H1 (cell line): ENCODE results near the gene ANKMY2. TPM values are rescaled to one million over a fixed set of nuclear protein-coding genes. Genes with fewer than 3 reads are reported as not detected.

Experiments
- CTCF ChIA-PET: fragments of 300-600 bp; sonication (Branson Sonifier 250); formaldehyde crosslinking; loops from one replicate; lab custom pipeline; 2021; ENCODE audit not compliant: partially characterized antibody; lab: Charles Lee
- POLR2A ChIA-PET: fragments of 300-600 bp; sonication (Branson Sonifier 250); formaldehyde crosslinking; loops from one replicate; lab custom pipeline; 2021; ENCODE audit warnings: inconsistent platforms; ENCODE audit not compliant: partially characterized antibody; lab: Charles Lee
- DNase-seq, 2 experiments: peaks; one replicate each; pipeline versions ENCODE4 v3.0.0 to v3.0.0-alpha.2; 2010 to 2022; ENCODE audit warnings: low spot score in 2 of 2, low read depth in 1 of 2, mixed read lengths in 1 of 2
- FAIRE-seq: peaks from 2 replicates; lab custom pipeline; 2011; peaks lifted over from hg19 to GRCh38; lab: Jason Lieb, UNC
- H2AFZ ChIP-seq: 2 replicates; pipeline ENCODE4 v1.8.1; 2012; ENCODE audit warnings: low read length, inconsistent platforms
- H2AK5ac ChIP-seq: 2 replicates; pipeline ENCODE4 v1.6.1; 2013; ENCODE audit warnings: low read depth, low read length
- H2BK120ac ChIP-seq: replicated peaks from 2 replicates; pipeline ENCODE3; 2013; ENCODE audit warnings: low read depth, low read length, inconsistent platforms
- H2BK12ac ChIP-seq: 2 replicates; pipeline ENCODE4 v1.6.1; 2013; ENCODE audit warnings: low read depth, low read length
- H2BK15ac ChIP-seq: 2 replicates; pipeline ENCODE4 v1.6.1; 2013; ENCODE audit warnings: low read length
- H2BK20ac ChIP-seq: 2 replicates; pipeline ENCODE4 v1.6.1; 2013; ENCODE audit warnings: low read length
- H2BK5ac ChIP-seq: 2 replicates; pipeline ENCODE4 v1.6.1; 2013; ENCODE audit warnings: low read depth, low read length
- H3K14ac ChIP-seq: 2 replicates; pipeline ENCODE4 v1.6.1; 2013; ENCODE audit warnings: inconsistent platforms; ENCODE audit not compliant: insufficient read length
- H3K18ac ChIP-seq: 2 replicates; pipeline ENCODE4 v1.6.1; 2013; ENCODE audit warnings: low read length; ENCODE audit errors: extremely low read depth
- H3K23ac ChIP-seq: 2 replicates; pipeline ENCODE4 v1.6.1; 2013; ENCODE audit warnings: inconsistent platforms; ENCODE audit not compliant: insufficient read length
- H3K23me2 ChIP-seq: 2 replicates; pipeline ENCODE4 v1.6.1; 2013; ENCODE audit warnings: low read depth, low read length
- H3K27ac ChIP-seq: 2 replicates; pipeline ENCODE4 v1.6.1; 2011; ENCODE audit warnings: low read depth, low read length, inconsistent platforms
- H3K27me3 ChIP-seq, 4 experiments: replicated peaks in 1 of 4; 1 replicate in 1 of 4; 2 replicates in 3 of 4; pipeline versions ENCODE4 v1.6.1 to v1.8.1; 2011 to 2013; ENCODE audit warnings: low read length in 3 of 4, mild to moderate bottlenecking in 3 of 4, inconsistent platforms in 2 of 4, mixed read lengths in 2 of 4, moderate library complexity in 1 of 4; ENCODE audit not compliant: control insufficient read depth in 3 of 4, insufficient read depth in 3 of 4; ENCODE audit errors: extremely low read depth in 1 of 4
- H3K36me3 ChIP-seq, 4 experiments: 2 replicates each; pipeline versions ENCODE4 v1.6.1 to v1.8.1; 2011 to 2013; ENCODE audit warnings: mild to moderate bottlenecking in 4 of 4, low read length in 3 of 4, moderate library complexity in 2 of 4, control low read depth in 1 of 4, inconsistent platforms in 1 of 4; ENCODE audit not compliant: insufficient read depth in 4 of 4, control insufficient read depth in 2 of 4
- H3K4ac ChIP-seq: replicated peaks from 2 replicates; pipeline ENCODE3; 2013; ENCODE audit warnings: low read length, low read depth, mixed read lengths, inconsistent platforms; ENCODE audit not compliant: insufficient read length
- H3K4me1 ChIP-seq, 4 experiments: replicated peaks in 1 of 4; 1 replicate in 1 of 4; 2 replicates in 3 of 4; pipeline versions ENCODE4 v1.6.1 to v1.8.1; 2011 to 2013; ENCODE audit warnings: low read length in 3 of 4, inconsistent platforms in 2 of 4, mixed read lengths in 1 of 4; ENCODE audit not compliant: insufficient read depth in 4 of 4, control insufficient read depth in 3 of 4
- H3K4me2 ChIP-seq, 2 experiments: 2 replicates each; pipeline versions ENCODE4 v1.6.1 to v1.8.1; 2011 to 2013; ENCODE audit warnings: low read depth in 2 of 2, low read length in 2 of 2, control low read depth in 1 of 2, inconsistent platforms in 1 of 2, mild to moderate bottlenecking in 1 of 2; ENCODE audit not compliant: insufficient read depth in 1 of 2
- H3K4me3 ChIP-seq, 4 experiments: fragments of 200-600, 300-600 bp in 1 of 4; sonication (generic), shearing (Covaris generic), sonication (Bioruptor Twin) in 1 of 4; 2 replicates each; pipeline versions ENCODE4 v1.5.1 to v1.8.1; 2011 to 2016; ENCODE audit warnings: low read length in 4 of 4, low read depth in 3 of 4, control low read depth in 2 of 4, inconsistent platforms in 2 of 4, mild to moderate bottlenecking in 2 of 4, mixed read lengths in 1 of 4, moderate library complexity in 1 of 4; ENCODE audit not compliant: insufficient read depth in 2 of 4; ENCODE audit errors: extremely low read depth in 1 of 4
- H3K56ac ChIP-seq: replicated peaks from 2 replicates; pipeline ENCODE3; 2013; ENCODE audit warnings: low read depth, mild to moderate bottlenecking, mixed read lengths, low read length, inconsistent platforms; ENCODE audit not compliant: insufficient read length
- H3K79me1 ChIP-seq: 2 replicates; pipeline ENCODE4 v1.6.1; 2013; ENCODE audit warnings: low read depth, low read length, control low read depth
- H3K79me2 ChIP-seq, 2 experiments: 2 replicates each; pipeline versions ENCODE4 v1.6.1 to v1.8.1; 2012 to 2013; ENCODE audit warnings: low read length in 2 of 2, mild to moderate bottlenecking in 2 of 2, inconsistent platforms in 1 of 2; ENCODE audit not compliant: insufficient read depth in 2 of 2, control insufficient read depth in 1 of 2
- H3K9ac ChIP-seq, 4 experiments: replicated peaks in 1 of 4; 1 replicate in 1 of 4; 2 replicates in 3 of 4; pipeline versions ENCODE4 v1.6.1 to v1.8.1; 2011 to 2013; ENCODE audit warnings: low read depth in 3 of 4, low read length in 3 of 4, control low read depth in 2 of 4, mild to moderate bottlenecking in 2 of 4, moderate library complexity in 2 of 4, inconsistent platforms in 1 of 4; ENCODE audit errors: extremely low read depth in 1 of 4
- H3K9me3 ChIP-seq, 2 experiments: 2 replicates each; pipeline versions ENCODE4 v1.6.1 to v1.8.1; 2012 to 2013; ENCODE audit warnings: mild to moderate bottlenecking in 2 of 2, moderate library complexity in 2 of 2, control low read depth in 1 of 2, inconsistent platforms in 1 of 2, low read depth in 1 of 2, low read length in 1 of 2, mixed read lengths in 1 of 2; ENCODE audit not compliant: insufficient read depth in 2 of 2
- H4K20me1 ChIP-seq, 2 experiments: replicated peaks in 1 of 2; 2 replicates each; pipeline versions ENCODE3 to v1.8.1; 2011 to 2013; ENCODE audit warnings: inconsistent platforms in 2 of 2, low read length in 2 of 2, mild to moderate bottlenecking in 1 of 2; ENCODE audit not compliant: insufficient read depth in 2 of 2, control insufficient read depth in 1 of 2
- H4K5ac ChIP-seq: 2 replicates; pipeline ENCODE4 v1.6.1; 2013; ENCODE audit warnings: low read length, low read depth, mixed read lengths, inconsistent platforms; ENCODE audit not compliant: insufficient read length
- H4K8ac ChIP-seq: 2 replicates; pipeline ENCODE4 v1.8.0; 2013; ENCODE audit warnings: mild to moderate bottlenecking, moderate library complexity, low read length, inconsistent platforms; ENCODE audit not compliant: insufficient read depth; ENCODE audit errors: extremely low read depth
- H4K91ac ChIP-seq: replicated peaks from 2 replicates; pipeline ENCODE3; 2013; ENCODE audit warnings: low read length, mixed read lengths, inconsistent platforms; ENCODE audit not compliant: insufficient read length
- EP300 ChIP-seq, 2 experiments: IDR thresholded peaks; 1 replicate in 1 of 2; 2 replicates in 1 of 2; pipeline ENCODE4 v1.6.1; 2011 to 2012; ENCODE audit warnings: low read depth in 2 of 2, low read length in 2 of 2, mild to moderate bottlenecking in 2 of 2, borderline replicate concordance in 1 of 2, inconsistent platforms in 1 of 2, moderate library complexity in 1 of 2
- NRF1 ChIP-seq: IDR thresholded peaks from 2 replicates; pipeline ENCODE4 v1.6.1; 2011; ENCODE audit warnings: mild to moderate bottlenecking, low read depth, low read length, improper control_type of control experiment
- WGBS, 2 experiments: shearing (Covaris generic) in 1 of 2; methylation state at CpG; one replicate each; pipeline versions ENCODE4 v1.1.6 to v1.1.7; 2013 to 2015; ENCODE audit warnings: low lambda C conversion rate in 2 of 2, mixed read lengths in 2 of 2, inconsistent platforms in 1 of 2, low coverage in 1 of 2, missing lambda C conversion rate in 1 of 2; ENCODE audit not compliant: insufficient replicate concordance in 2 of 2, insufficient coverage in 1 of 2, insufficient read length in 1 of 2; ENCODE audit errors: extremely low coverage in 1 of 2, missing lambda C conversion rate in 1 of 2; 5-methylcytosine and 5-hydroxymethylcytosine counted together
- polyA plus RNA-seq, 7 experiments: library from polyadenylated mRNA; depleted of rRNA in 3 of 7; stranded (reverse) in 5 of 7; unstranded in 2 of 7; fragments of >200 nt in 5 of 7; fragments of 200-250 nt in 2 of 7; gene quantifications; 1 replicate in 5 of 7; 2 replicates in 1 of 7; 4 replicates in 1 of 7; pipeline versions ENCODE4 v1.2.1 to v1.2.3, GENCODE V29; 2011 to 2013; ENCODE audit warnings: missing spikeins in 2 of 7, mixed read lengths in 2 of 7
- total RNA-seq: library from RNA; stranded (reverse); fragmentation: NEBNext Ultra II Directional; extraction: Animal tissue kit (Norgen Biotek cat#: 25700); gene quantifications from 2 replicates; pipeline ENCODE4 v1.2.1, GENCODE V29; 2021

ANKMY2 gene
- total and polyA plus RNA-seq, 2 of the 8 experiments (the other 6 are each of a cell fraction or from before 2014, with no cell fraction given) = 5.2 to 9.3 TPM

DNA sequence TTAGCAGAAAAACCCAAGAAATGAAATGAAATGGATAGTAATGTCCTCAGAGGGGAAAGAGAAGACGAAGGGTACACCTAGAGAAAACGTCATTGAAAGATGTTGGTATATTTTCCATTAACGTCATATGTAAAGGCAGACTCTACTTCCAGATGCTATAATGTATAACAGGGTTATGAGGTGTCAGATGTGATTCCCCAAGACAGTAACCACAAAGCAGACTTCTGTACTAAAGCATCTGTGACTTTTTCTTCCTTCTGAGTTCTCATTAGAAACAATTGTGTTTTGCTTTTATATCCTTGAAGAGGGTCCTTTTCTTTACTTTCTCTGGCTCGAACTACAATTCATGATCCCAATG is 81.6 kb downstream of the ANKMY2 start:
- Histone ChIP-seq H3K79me1 (no peaks in the 10 kb centered on the region), H4K20me1 (no peaks in the 10 kb centered on the region), H2AK5ac (no peak overlapping the region), H2AFZ (no peak overlapping the region), H3K23ac (no peak overlapping the region), H4K91ac (no peak overlapping the region), H3K4me3 (no peak overlapping the region), H3K4me2 (no peak overlapping the region), H3K23me2 (no peaks in the 10 kb centered on the region), H3K27me3 (no peaks in the 10 kb centered on the region), H3K14ac (no peak overlapping the region), H2BK120ac (no peak overlapping the region), H3K56ac (no peak overlapping the region), H4K8ac (no peak overlapping the region), H3K9ac (no peak overlapping the region), H3K18ac (no peak overlapping the region), H3K36me3 (no peaks in the 10 kb centered on the region), H2BK20ac (no peak overlapping the region), H3K4ac (no peak overlapping the region), H2BK15ac (no peak overlapping the region), H3K79me2 (no peaks in the 10 kb centered on the region), H3K27ac (no peak overlapping the region), H3K4me1 (no peaks in the 10 kb centered on the region), H2BK5ac (no peak overlapping the region), H2BK12ac (no peak overlapping the region), H3K9me3 (no peaks in the 10 kb centered on the region), H4K5ac (no peak overlapping the region)
- no peak for FAIRE-seq
- WGBS, 2 experiments = 85% methylated on average over 4 of the region's 4 CpGs; no CpG with 5 or more reads in 1 of the 2 experiments
- ChIA-PET POLR2A (interaction anchor here (1.0 kb wide), 1 partner anchor 131 kb away, joined by 3 read pairs; no protein-coding TSS in a partner anchor), CTCF (interaction anchor here (0.6 to 3.3 kb wide), 35 partner anchors 9 to 640 kb away, joined by 3 to 54 read pairs (median 5); partner anchors contain the start of gene CRPPA)
- DNase-seq = no peak
- no peak for TF ChIP-seq EP300 (IDR thresholded peaks at IDR 0.05; ENCODE audit: borderline replicate concordance in 1 of 2, low read depth in 2 of 2, low read length in 2 of 2)
- TF ChIP-seq NRF1 = no peak
